ENCODE results near the gene LY6G6C. TPM values are rescaled to one million over a fixed set of nuclear protein-coding genes. Genes with fewer than 3 reads are reported as not detected.

LY6G6C gene
- total RNA-seq, 1 experiment from 2014 or later = not detected

DNA sequence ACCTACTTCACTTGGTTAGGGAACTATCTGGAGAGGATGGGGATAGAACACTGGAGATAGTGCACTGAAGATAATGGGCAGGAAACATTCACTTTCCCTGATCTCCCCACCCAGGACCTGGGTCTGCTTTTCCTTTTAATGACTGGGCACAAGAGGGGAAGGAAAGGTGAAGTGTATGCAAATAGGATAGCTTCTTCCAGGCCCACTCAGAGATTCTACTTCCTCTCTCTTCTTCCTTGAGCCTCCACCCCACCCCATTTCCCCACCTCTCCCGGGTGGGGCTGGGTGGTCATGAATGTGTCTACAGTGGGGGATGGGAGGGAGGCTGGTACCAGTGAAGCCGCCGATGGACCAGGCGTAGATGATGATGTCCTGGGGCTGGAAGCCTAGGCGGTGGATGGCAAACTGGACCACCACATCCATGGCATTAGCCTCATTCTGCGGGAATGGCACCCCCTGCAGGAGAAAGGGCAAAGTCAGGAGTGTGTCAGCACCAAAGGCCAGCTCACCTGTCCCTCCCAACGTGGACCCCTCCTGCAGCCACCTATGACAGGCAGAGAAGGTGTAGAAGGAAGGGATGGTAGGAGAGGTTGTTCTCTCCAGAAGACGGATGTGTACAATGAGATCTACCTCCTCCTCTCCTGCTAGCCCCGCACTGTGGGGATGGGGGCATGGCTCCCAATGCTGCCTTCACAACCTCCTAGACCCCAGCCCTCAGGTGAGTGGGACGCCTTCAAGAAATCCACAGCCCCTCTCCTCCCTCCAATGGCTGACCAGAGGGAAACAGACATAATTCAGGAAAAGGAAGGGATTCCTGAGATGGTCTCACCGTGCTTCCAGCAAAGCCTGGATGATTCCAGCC lies 32.1 kb downstream of the LY6G6C start:
- no peak overlapping the region for H3K4me3 ChIP-seq (ENCODE audit: low read length)
- H2AFZ ChIP-seq (ENCODE audit: low read length) = no peak overlapping the region
- no peak overlapping the region for H3K4me2 ChIP-seq (ENCODE audit: low read depth, low read length, poor library complexity, severe bottlenecking)
- H3K9me2 ChIP-seq (replicated peaks; ENCODE audit: insufficient read depth, low read length) = no peaks in the 10 kb centered on the region
- H3K79me2 ChIP-seq (ENCODE audit: low read length) = no peaks in the 10 kb centered on the region
- H3K4me1 ChIP-seq (ENCODE audit: low read length) = peaks cover 13% of the 10 kb centered on the region
- H3K27ac ChIP-seq (ENCODE audit: low read length) = peak overlapping the region; percentile 36
- peaks cover 11% of the 10 kb centered on the region; the same call in 1 of the 2 replicates for H3K36me3 ChIP-seq (ENCODE audit: insufficient read depth, low read length)
- no peaks in the 10 kb centered on the region for H4K20me1 ChIP-seq (ENCODE audit: insufficient read depth, low read depth, low read length)
- H3K27me3 ChIP-seq (ENCODE audit: low read length) = no peaks in the 10 kb centered on the region
- no peak overlapping the region for H3K9ac ChIP-seq (ENCODE audit: low read length)
- H3K9me3 ChIP-seq (ENCODE audit: low read length) = no peaks in the 10 kb centered on the region
- DNase-seq = no peak

DNA sequence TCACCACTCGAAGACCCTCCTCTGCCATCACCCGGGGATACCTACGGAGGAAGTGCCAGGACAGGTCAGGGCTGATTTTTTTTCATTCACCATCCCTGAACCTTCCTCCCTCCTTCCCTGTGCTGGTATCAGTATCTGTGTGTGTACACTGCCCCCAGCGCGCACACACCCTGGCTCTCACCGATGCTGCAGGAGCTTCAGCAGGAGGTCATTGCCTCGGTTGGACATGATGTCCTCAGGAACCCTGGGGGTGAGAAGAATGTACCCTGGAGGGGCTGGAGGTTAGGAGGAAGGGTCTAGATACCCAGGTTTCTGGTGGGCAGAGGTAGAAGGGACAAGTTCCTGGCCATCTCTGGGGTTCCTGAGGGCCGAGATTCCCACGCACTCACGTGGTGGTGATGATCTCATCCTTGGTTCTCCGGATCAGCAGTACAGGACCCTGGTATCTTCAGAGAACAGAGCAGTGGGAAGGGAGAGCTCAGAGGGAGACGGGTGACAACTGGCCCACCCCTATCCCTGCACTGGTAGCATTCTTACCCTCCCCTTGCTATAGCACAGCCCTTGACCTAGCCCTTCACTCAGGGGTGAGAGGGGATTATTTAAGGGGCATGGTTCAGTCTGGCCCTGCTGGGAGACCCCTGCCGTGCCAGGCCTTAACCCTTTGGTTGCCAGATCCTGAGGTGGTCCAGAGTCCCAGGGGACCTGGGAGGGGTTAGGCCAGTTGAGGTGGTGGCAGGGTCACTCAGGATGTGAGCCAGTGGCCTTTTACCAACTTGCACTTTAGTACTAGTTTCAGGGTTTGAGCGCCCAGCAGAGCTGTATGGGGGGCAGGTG lies 33.5 kb downstream of the LY6G6C start:
- Histone ChIP-seq H3K9me2 (replicated peaks; ENCODE audit: insufficient read depth, low read length) (no peaks in the 10 kb centered on the region), H3K36me3 (ENCODE audit: insufficient read depth, low read length) (peaks cover 11% of the 10 kb centered on the region; the same call in 1 of the 2 replicates), H3K4me3 (ENCODE audit: low read length) (no peak overlapping the region), H3K9ac (ENCODE audit: low read length) (no peak overlapping the region), H3K4me1 (ENCODE audit: low read length) (peaks cover 13% of the 10 kb centered on the region), H2AFZ (ENCODE audit: low read length) (no peak overlapping the region), H3K9me3 (ENCODE audit: low read length) (no peaks in the 10 kb centered on the region), H3K27me3 (ENCODE audit: low read length) (no peaks in the 10 kb centered on the region), H3K27ac (ENCODE audit: low read length) (no peak overlapping the region), H3K4me2 (ENCODE audit: low read depth, low read length, poor library complexity, severe bottlenecking) (no peak overlapping the region), H4K20me1 (ENCODE audit: insufficient read depth, low read depth, low read length) (no peaks in the 10 kb centered on the region), H3K79me2 (ENCODE audit: low read length) (no peaks in the 10 kb centered on the region)
- DNase-seq = no peak

DNA sequence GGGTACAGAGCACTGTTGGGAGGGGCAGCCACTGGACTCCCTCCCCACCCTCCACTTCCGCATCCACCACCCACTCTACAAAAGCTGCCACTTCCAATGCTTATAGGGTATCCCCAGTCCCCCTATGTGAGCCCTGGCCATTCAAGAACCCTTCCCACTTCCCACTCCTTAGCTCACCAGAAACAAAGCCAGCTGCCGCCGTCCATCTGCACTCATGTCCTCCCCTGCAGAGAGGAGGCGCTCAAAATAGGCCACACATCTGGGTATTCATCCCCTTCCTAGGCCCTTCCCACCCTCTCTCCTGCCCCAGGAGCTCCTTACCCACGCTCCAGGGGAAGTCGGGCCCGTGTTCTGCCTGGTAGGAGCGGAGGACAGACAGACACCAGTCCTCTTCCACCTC lies 34.2 kb downstream of the LY6G6C start:
- Histone ChIP-seq H3K9ac (ENCODE audit: low read length) (no peak overlapping the region), H3K9me3 (ENCODE audit: low read length) (no peaks in the 10 kb centered on the region), H3K79me2 (ENCODE audit: low read length) (no peaks in the 10 kb centered on the region), H3K4me1 (ENCODE audit: low read length) (peaks cover 13% of the 10 kb centered on the region), H3K36me3 (ENCODE audit: insufficient read depth, low read length) (peaks cover 11% of the 10 kb centered on the region; the same call in 1 of the 2 replicates), H2AFZ (ENCODE audit: low read length) (no peak overlapping the region), H3K4me3 (ENCODE audit: low read length) (no peak overlapping the region), H3K27me3 (ENCODE audit: low read length) (no peaks in the 10 kb centered on the region), H4K20me1 (ENCODE audit: insufficient read depth, low read depth, low read length) (no peaks in the 10 kb centered on the region), H3K27ac (ENCODE audit: low read length) (no peak overlapping the region), H3K9me2 (replicated peaks; ENCODE audit: insufficient read depth, low read length) (no peaks in the 10 kb centered on the region), H3K4me2 (ENCODE audit: low read depth, low read length, poor library complexity, severe bottlenecking) (no peak overlapping the region)
- DNase-seq = no peak

DNA sequence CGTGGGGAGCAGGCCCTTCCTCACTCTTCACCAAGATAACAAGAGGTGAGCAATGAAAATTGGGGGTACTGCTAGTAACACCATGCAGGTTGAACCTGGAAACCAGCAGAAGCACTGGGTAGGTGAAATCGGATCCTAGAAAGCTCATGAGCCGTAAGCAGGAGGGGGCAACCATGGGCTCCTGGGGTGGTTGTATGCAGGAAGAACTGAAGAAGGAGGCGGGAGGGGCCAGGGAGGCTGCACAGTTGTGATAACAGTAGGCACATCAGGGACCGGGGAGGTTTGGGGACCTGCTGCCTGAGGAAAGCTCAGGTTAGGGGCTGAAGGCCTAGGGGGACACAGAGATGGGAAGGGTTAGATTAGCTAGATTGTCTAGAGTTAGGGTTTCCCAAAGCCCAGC lies 35.1 kb downstream of the LY6G6C start:
- Histone ChIP-seq H3K27ac (ENCODE audit: low read length) (no peak overlapping the region), H3K36me3 (ENCODE audit: insufficient read depth, low read length) (peaks cover 11% of the 10 kb centered on the region; the same call in 1 of the 2 replicates), H3K27me3 (ENCODE audit: low read length) (no peaks in the 10 kb centered on the region), H3K9me2 (replicated peaks; ENCODE audit: insufficient read depth, low read length) (no peaks in the 10 kb centered on the region), H3K9me3 (ENCODE audit: low read length) (no peaks in the 10 kb centered on the region), H3K79me2 (ENCODE audit: low read length) (no peaks in the 10 kb centered on the region), H2AFZ (ENCODE audit: low read length) (no peak overlapping the region), H3K4me3 (ENCODE audit: low read length) (no peak overlapping the region), H3K9ac (ENCODE audit: low read length) (no peak overlapping the region), H3K4me1 (ENCODE audit: low read length) (peaks cover 15% of the 10 kb centered on the region), H4K20me1 (ENCODE audit: insufficient read depth, low read depth, low read length) (no peaks in the 10 kb centered on the region), H3K4me2 (ENCODE audit: low read depth, low read length, poor library complexity, severe bottlenecking) (no peak overlapping the region)
- no peak for DNase-seq

DNA sequence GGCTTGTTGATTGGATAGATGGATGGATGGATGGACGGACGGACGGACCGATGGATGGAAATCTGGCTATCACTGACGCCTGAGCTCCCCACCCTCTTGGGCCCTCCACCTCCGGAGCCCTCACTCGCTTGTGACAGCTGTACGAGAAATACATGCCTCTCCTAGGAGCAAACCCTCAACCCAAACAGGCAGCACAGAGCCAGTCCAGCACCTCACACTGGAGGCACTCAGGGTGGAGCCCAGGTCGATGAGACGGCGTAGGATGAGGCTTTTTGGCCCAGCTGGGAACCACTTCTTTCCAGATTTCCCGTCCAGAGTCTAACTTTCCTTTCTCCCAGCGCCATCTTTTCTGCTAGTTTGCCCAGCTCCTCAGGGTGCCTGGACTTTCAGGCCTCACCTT lies 38.0 kb downstream of the LY6G6C start:
- Histone ChIP-seq H3K4me2 (ENCODE audit: low read depth, low read length, poor library complexity, severe bottlenecking) (no peak overlapping the region), H3K36me3 (ENCODE audit: insufficient read depth, low read length) (peaks cover 3% of the 10 kb centered on the region; the same call in 1 of the 2 replicates), H3K4me3 (ENCODE audit: low read length) (no peak overlapping the region), H3K9ac (ENCODE audit: low read length) (no peak overlapping the region), H3K27ac (ENCODE audit: low read length) (no peak overlapping the region), H2AFZ (ENCODE audit: low read length) (no peak overlapping the region), H3K9me2 (replicated peaks; ENCODE audit: insufficient read depth, low read length) (no peaks in the 10 kb centered on the region), H3K9me3 (ENCODE audit: low read length) (no peaks in the 10 kb centered on the region), H4K20me1 (ENCODE audit: insufficient read depth, low read depth, low read length) (no peaks in the 10 kb centered on the region), H3K79me2 (ENCODE audit: low read length) (no peaks in the 10 kb centered on the region), H3K27me3 (ENCODE audit: low read length) (no peaks in the 10 kb centered on the region), H3K4me1 (ENCODE audit: low read length) (peaks cover 14% of the 10 kb centered on the region)
- DNase-seq = no peak

DNA sequence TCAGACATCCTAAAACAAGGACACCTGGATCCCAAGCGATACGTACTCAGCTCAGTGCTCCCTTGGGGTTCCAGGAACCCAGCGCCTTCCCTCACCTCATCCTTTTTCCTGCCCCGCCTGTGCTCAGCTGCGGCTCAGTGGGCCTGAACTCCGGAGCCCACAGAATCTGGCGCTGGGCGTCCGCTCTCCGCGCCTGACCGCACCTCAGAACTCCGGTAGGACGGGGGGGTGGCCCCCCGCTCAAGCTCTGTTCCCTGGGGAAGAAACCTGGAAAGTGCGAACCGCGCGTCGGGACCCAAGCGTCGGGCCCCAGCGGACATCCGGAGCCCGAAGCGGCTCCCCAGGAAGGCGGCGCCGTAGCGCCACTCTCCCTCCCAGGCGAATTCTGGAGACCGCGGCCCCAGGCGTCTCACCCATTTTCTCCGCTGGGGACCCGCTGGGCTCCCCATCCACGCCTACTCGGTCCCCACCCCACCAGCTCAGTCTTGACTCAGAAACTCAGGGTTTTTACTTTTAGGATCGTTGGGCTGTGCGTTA lies 40.3 kb downstream of the LY6G6C start:
- Histone ChIP-seq H3K27ac (ENCODE audit: low read length) (no peak overlapping the region), H3K27me3 (ENCODE audit: low read length) (no peaks in the 10 kb centered on the region), H3K36me3 (ENCODE audit: insufficient read depth, low read length) (no peaks in the 10 kb centered on the region), H3K9me3 (ENCODE audit: low read length) (no peaks in the 10 kb centered on the region), H3K4me3 (ENCODE audit: low read length) (peak overlapping the region; percentile 64), H2AFZ (ENCODE audit: low read length) (no peak overlapping the region), H3K4me2 (ENCODE audit: low read depth, low read length, poor library complexity, severe bottlenecking) (peak overlapping the region; percentile 83), H3K9me2 (replicated peaks; ENCODE audit: insufficient read depth, low read length) (no peaks in the 10 kb centered on the region), H3K79me2 (ENCODE audit: low read length) (no peaks in the 10 kb centered on the region), H3K4me1 (ENCODE audit: low read length) (peaks cover 14% of the 10 kb centered on the region), H4K20me1 (ENCODE audit: insufficient read depth, low read depth, low read length) (no peaks in the 10 kb centered on the region), H3K9ac (ENCODE audit: low read length) (peak overlapping the region; percentile 64)
- DNase-seq = peak; percentile 68

DNA sequence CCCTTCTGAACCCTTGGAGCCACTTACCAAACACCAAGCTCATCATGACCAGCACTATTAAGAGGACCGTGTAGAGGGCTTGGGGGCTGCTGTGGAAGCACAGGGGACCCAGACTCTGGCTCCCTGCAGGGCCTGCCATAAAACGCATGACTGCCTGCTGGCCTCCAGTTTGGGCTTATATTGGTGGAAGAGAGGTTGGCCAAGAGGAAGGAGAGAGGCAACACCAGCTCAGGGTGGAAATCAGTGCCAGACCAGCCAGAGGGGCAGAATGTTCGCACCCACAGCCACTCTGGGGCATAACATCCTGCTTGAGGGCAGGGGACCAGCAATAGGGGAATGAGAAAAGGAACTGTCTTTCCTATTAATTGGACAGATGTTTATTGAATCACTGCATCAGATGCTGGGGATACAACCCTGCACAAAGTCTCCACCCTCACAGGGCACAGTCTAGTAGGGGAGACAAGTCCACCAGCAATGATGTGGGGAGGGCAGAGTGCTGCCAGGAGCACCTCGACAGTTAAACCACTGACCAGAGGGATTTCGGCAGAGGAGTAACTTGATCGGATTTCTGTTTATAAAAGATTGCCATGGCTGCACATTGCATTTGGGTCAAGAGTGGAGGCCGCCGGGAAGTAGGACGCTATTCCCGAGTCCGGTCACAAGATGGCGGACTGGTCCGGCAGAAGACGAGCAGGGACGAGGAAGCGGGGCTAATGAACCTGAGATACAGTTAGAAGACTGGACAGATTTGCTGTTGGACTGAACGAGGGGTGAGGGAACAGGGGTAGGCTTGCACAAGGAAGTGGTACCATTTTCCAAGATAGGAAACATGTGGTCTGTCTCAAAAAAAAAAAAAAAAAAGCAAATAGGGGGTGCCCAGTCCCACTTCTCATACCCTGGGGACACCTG lies 41.1 kb downstream of the LY6G6C start, which contains the start of gene LY6G5C:
Gene LY6G5C, minus strand, starts transcription at position 842 of the 909 bp plus-strand sequence. Its CDS starts 694 bp downstream, at position 148.
- H3K4me3 ChIP-seq (ENCODE audit: low read length) = peak within 1 kb of the TSS; percentile 64
- H3K27ac ChIP-seq (ENCODE audit: low read length) = no peak within 1 kb of the TSS
- H3K4me2 ChIP-seq (ENCODE audit: low read depth, low read length, poor library complexity, severe bottlenecking) = peak within 1 kb of the TSS; percentile 83
- no peaks in the 10 kb centered on the region for H3K79me2 ChIP-seq (ENCODE audit: low read length)
- DNase-seq = peak; percentile 77
- H3K36me3 ChIP-seq (ENCODE audit: insufficient read depth, low read length) = no peaks in the 10 kb centered on the region
- H3K27me3 ChIP-seq (ENCODE audit: low read length) = no peaks in the 10 kb centered on the region
- no peaks in the 10 kb centered on the region for H3K9me3 ChIP-seq (ENCODE audit: low read length)
- no peak within 1 kb of the TSS for H2AFZ ChIP-seq (ENCODE audit: low read length)
- no peaks in the 10 kb centered on the region for H3K9me2 ChIP-seq (replicated peaks; ENCODE audit: insufficient read depth, low read length)
- peaks cover 14% of the 10 kb centered on the region for H3K4me1 ChIP-seq (ENCODE audit: low read length)
- peak within 1 kb of the TSS; percentile 64 for H3K9ac ChIP-seq (ENCODE audit: low read length)
- H4K20me1 ChIP-seq (ENCODE audit: insufficient read depth, low read depth, low read length) = no peaks in the 10 kb centered on the region

Data from Karpas-422 (cell line).